DMS53 (cell line): ENCODE data around the gene AFF1.

Source experiments
- DNase-seq: peaks from one replicate; lab custom pipeline; 2025; lab: John Stamatoyannopoulos, UW

Gene AFF1

GRCh38 chr4:86921608-86922252 lies 13.1 kb upstream of the AFF1 start:
- DNase-seq, result no peak

GRCh38 chr4:86924811-86925210 lies 10.0 kb upstream of the AFF1 start:
- DNase-seq, result no peak

GRCh38 chr4:86926435-86927086 lies 8.2 kb upstream of the AFF1 start:
- DNase-seq, result no peak

GRCh38 chr4:86927843-86928395 lies 6.9 kb upstream of the AFF1 start:
- DNase-seq, result peak; percentile 80

GRCh38 chr4:86928400-86929255 lies 6.2 kb upstream of the AFF1 start:
- DNase-seq, result no peak

GRCh38 chr4:86934147-86934770 lies 552 bp upstream of the AFF1 start:
- DNase-seq, result no peak

GRCh38 chr4:86935566-86935852 lies 698 bp downstream of the AFF1 start:
- no peak for DNase-seq

GRCh38 chr4:86935853-86936733 lies 1.3 kb downstream of the AFF1 start:
- DNase-seq, result peak; percentile 81

- peak; percentile 17 for DNase-seq
These were observed 4.1 kb downstream of the AFF1 start for GRCh38 chr4:86938771-86939520.

GRCh38 chr4:86939729-86940575 lies 5.1 kb downstream of the AFF1 start:
- no peak for DNase-seq

GRCh38 chr4:86940920-86941460 lies 6.2 kb downstream of the AFF1 start:
- no peak for DNase-seq

- peak; percentile 68 for DNase-seq
These were observed 7.4 kb downstream of the AFF1 start for GRCh38 chr4:86942185-86942666.

GRCh38 chr4:86944964-86945781 lies 10.4 kb downstream of the AFF1 start:
- no peak for DNase-seq

GRCh38 chr4:86946868-86947500 lies 12.2 kb downstream of the AFF1 start:
- no peak for DNase-seq

GRCh38 chr4:86947501-86948120 lies 12.8 kb downstream of the AFF1 start:
- DNase-seq, result no peak

GRCh38 chr4:86948276-86948675 lies 13.5 kb downstream of the AFF1 start:
- peak; percentile 14 for DNase-seq

- no peak for DNase-seq
These were observed 16.2 kb downstream of the AFF1 start for GRCh38 chr4:86950831-86951525.
